ENCODE data around the gene OR6Q1. TPM values are rescaled to one million over a fixed set of nuclear protein-coding genes. Genes with fewer than 3 reads are reported as not detected.

OR6Q1 gene
- total and polyA plus RNA-seq, 2 donors (not counting 1 experiment from before 2014, with no cell fraction given), result not detected

DNA sequence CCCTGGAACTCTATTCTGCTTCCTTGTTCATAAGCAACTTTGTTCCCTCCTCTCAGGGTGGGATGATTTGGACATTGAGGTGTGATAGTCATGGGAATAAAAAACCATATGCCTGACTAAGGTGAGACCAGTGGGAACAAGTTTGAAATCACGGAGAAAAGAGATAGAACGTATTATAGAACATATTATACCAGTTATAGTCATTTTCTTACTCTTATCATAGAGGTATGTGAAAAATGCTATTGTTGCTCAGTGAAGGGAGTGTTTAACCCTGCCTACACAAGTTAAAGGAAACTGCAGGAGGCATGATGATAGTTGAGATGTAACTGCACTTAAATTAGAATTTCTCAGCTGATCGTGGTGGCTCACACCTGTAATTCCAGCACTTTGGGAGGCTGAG is 15.5 kb downstream of the OR6Q1 start:
- H3K27ac ChIP-seq (ENCODE audit: insufficient read depth, low read length), result no peak overlapping the region
- H4K20me1 ChIP-seq (ENCODE audit: control insufficient read depth, extremely low read depth, insufficient read depth, low read length), result no peaks in the 10 kb centered on the region
- no peak for TF ChIP-seq EZH2 (IDR thresholded peaks at IDR 0.05; ENCODE audit: low read length, missing control alignments)
- TF ChIP-seq, protein P1, sequence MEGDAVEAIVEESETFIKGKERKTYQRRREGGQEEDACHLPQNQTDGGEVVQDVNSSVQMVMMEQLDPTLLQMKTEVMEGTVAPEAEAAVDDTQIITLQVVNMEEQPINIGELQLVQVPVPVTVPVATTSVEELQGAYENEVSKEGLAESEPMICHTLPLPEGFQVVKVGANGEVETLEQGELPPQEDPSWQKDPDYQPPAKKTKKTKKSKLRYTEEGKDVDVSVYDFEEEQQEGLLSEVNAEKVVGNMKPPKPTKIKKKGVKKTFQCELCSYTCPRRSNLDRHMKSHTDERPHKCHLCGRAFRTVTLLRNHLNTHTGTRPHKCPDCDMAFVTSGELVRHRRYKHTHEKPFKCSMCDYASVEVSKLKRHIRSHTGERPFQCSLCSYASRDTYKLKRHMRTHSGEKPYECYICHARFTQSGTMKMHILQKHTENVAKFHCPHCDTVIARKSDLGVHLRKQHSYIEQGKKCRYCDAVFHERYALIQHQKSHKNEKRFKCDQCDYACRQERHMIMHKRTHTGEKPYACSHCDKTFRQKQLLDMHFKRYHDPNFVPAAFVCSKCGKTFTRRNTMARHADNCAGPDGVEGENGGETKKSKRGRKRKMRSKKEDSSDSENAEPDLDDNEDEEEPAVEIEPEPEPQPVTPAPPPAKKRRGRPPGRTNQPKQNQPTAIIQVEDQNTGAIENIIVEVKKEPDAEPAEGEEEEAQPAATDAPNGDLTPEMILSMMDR (conservative IDR thresholded peaks at IDR 0.05 in 1 of 2, IDR thresholded peaks at IDR 0.05 in 1 of 2; ENCODE audit: low read depth in 1 of 2, low read length in 2 of 2), result no peak

DNA sequence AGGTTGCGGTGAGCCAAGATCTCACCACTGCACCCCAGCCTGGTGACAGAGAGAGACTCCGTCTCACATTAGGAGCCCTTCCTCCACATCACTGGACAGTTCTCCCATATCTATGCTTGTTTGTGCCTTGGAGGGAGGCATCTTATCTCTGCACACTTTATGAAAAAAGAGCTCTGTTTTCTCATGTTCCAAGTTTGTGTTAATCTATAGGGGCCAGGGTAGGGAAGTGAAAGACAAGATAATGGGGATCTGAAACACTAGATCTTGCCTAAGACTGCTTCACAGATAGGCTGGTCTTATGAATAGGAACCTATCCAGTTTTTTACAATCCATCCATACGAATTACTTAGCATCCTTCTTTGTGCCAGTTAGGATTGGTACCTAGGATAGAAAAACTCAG is 17.1 kb downstream of the OR6Q1 start:
- Histone ChIP-seq H3K4me1 (ENCODE audit: control insufficient read depth, extremely low read depth, insufficient read depth, low read length) (no peaks in the 10 kb centered on the region), H3K9ac (ENCODE audit: insufficient read depth, low read length) (no peak overlapping the region), H2AFZ (ENCODE audit: low read length) (no peak overlapping the region), H3K27me3 (ENCODE audit: control insufficient read depth, insufficient read depth, low read length) (no peaks in the 10 kb centered on the region), H3K79me2 (ENCODE audit: control insufficient read depth, insufficient read depth, low read length) (no peaks in the 10 kb centered on the region), H3K27ac (ENCODE audit: insufficient read depth, low read length) (no peak overlapping the region), H3K4me3 (replicated peaks in 1 of 4; ENCODE audit: control extremely low read depth in 1 of 4, insufficient read depth in 1 of 4, low read depth in 3 of 4, low read length in 4 of 4) (no peak overlapping the region), H4K20me1 (ENCODE audit: control insufficient read depth, extremely low read depth, insufficient read depth, low read length) (no peaks in the 10 kb centered on the region), H3K4me2 (ENCODE audit: extremely low read depth, insufficient read depth, low read length) (no peak overlapping the region), H3K9me3 (ENCODE audit: control insufficient read depth, insufficient read depth, low read depth, low read length) (no peaks in the 10 kb centered on the region), H3K36me3 (ENCODE audit: control insufficient read depth, insufficient read depth, low read length) (no peaks in the 10 kb centered on the region)
- no peak for DNase-seq (ENCODE audit: low read depth in 2 of 2)
- TF ChIP-seq, protein P1 (conservative IDR thresholded peaks at IDR 0.05 in 1 of 2, IDR thresholded peaks at IDR 0.05 in 1 of 2; ENCODE audit: low read depth in 1 of 2, low read length in 2 of 2), result no peak
- TF ChIP-seq EZH2 (IDR thresholded peaks at IDR 0.05; ENCODE audit: low read length, missing control alignments), result no peak

More for the DNA sequence above, 15.5 kb downstream of the OR6Q1 start:
- H3K4me3 ChIP-seq (replicated peaks in 1 of 4; ENCODE audit: control extremely low read depth in 1 of 4, insufficient read depth in 1 of 4, low read depth in 3 of 4, low read length in 4 of 4), result no peak overlapping the region
- no peak overlapping the region for H2AFZ ChIP-seq (ENCODE audit: low read length)
- no peak overlapping the region for H3K9ac ChIP-seq (ENCODE audit: insufficient read depth, low read length)
- no peaks in the 10 kb centered on the region for H3K9me3 ChIP-seq (ENCODE audit: control insufficient read depth, insufficient read depth, low read depth, low read length)
- H3K36me3 ChIP-seq (ENCODE audit: control insufficient read depth, insufficient read depth, low read length), result no peaks in the 10 kb centered on the region
- H3K4me2 ChIP-seq (ENCODE audit: extremely low read depth, insufficient read depth, low read length), result no peak overlapping the region
- no peaks in the 10 kb centered on the region for H3K4me1 ChIP-seq (ENCODE audit: control insufficient read depth, extremely low read depth, insufficient read depth, low read length)
- peaks cover under 1% of the 10 kb centered on the region for H3K27me3 ChIP-seq (ENCODE audit: control insufficient read depth, insufficient read depth, low read length)
- DNase-seq (ENCODE audit: low read depth in 2 of 2), result peak in 1 of 2 donors; percentile 25
- no peaks in the 10 kb centered on the region for H3K79me2 ChIP-seq (ENCODE audit: control insufficient read depth, insufficient read depth, low read length)

DNA sequence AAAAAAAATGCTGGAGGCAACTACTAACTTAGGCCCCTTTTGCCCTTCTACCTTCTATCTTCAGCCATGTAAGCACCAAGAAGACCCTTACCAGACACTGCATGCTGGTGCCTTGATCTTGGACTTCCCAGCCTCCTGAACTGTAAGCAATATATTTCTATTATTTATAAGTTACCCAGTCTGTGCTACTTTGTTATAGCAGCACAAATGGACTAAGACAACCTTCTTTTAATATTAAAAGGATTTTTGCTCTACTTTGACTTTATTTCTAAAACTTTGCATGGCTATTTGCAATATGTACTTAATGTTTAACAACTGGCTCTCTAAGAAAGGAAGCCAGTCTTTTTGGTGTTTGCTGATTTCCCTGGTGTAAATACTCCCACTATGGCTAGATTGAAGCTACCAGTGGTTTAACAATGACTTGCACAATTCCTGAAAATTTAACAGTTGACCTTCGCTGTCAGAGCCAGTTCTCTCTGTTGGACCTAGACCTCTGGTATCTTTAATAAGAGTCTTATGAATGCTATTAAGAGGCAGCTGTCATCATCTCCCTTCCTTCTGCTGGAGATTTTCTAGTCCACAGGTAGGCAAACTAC is 25.2 kb downstream of the OR6Q1 start:
- Histone ChIP-seq H4K20me1 (ENCODE audit: control insufficient read depth, extremely low read depth, insufficient read depth, low read length) (no peaks in the 10 kb centered on the region), H3K36me3 (ENCODE audit: control insufficient read depth, insufficient read depth, low read length) (no peaks in the 10 kb centered on the region), H3K79me2 (ENCODE audit: control insufficient read depth, insufficient read depth, low read length) (no peaks in the 10 kb centered on the region), H3K9ac (ENCODE audit: insufficient read depth, low read length) (no peak overlapping the region), H3K4me3 (replicated peaks in 1 of 4; ENCODE audit: control extremely low read depth in 1 of 4, insufficient read depth in 1 of 4, low read depth in 3 of 4, low read length in 4 of 4) (no peak overlapping the region), H3K27ac (ENCODE audit: insufficient read depth, low read length) (no peak overlapping the region), H3K27me3 (ENCODE audit: control insufficient read depth, insufficient read depth, low read length) (no peaks in the 10 kb centered on the region), H3K9me3 (ENCODE audit: control insufficient read depth, insufficient read depth, low read depth, low read length) (no peaks in the 10 kb centered on the region), H2AFZ (ENCODE audit: low read length) (no peak overlapping the region), H3K4me2 (ENCODE audit: extremely low read depth, insufficient read depth, low read length) (no peak overlapping the region), H3K4me1 (ENCODE audit: control insufficient read depth, extremely low read depth, insufficient read depth, low read length) (peaks cover 16% of the 10 kb centered on the region)
- no peak for TF ChIP-seq EZH2 (IDR thresholded peaks at IDR 0.05; ENCODE audit: low read length, missing control alignments)
- TF ChIP-seq, protein P1 (conservative IDR thresholded peaks at IDR 0.05 in 1 of 2, IDR thresholded peaks at IDR 0.05 in 1 of 2; ENCODE audit: low read depth in 1 of 2, low read length in 2 of 2), result no peak
- DNase-seq (ENCODE audit: low read depth in 2 of 2), result no peak
